Effector memory CD4-positive, alpha-beta T cell (primary cell): ENCODE data around the gene CLEC4A.
"Not testable (repeated sequence)": the region's sequence is repeated elsewhere in the genome, so short reads cannot be mapped to it uniquely, and the experiment has no call there.

Source experiments
- DNase-seq, 3 donors: peaks; one replicate each; pipeline ENCODE4 v3.0.0-alpha.2; 2020
- H3K27ac ChIP-seq: 2 replicates; pipeline ENCODE4 v1.7.0; 2013; ENCODE audit warnings: mild to moderate bottlenecking, low read length, moderate library complexity; ENCODE audit not compliant: insufficient read depth, poor library complexity, severe bottlenecking
- H3K27me3 ChIP-seq: replicated peaks from 2 replicates; pipeline ENCODE4 v1.7.0; 2013; ENCODE audit warnings: mild to moderate bottlenecking, low read length; ENCODE audit not compliant: insufficient read depth, control insufficient read depth, poor library complexity, severe bottlenecking
- H3K36me3 ChIP-seq: 2 replicates; pipeline ENCODE4 v1.7.0; 2013; ENCODE audit warnings: mild to moderate bottlenecking, low read length, moderate library complexity; ENCODE audit not compliant: control insufficient read depth, insufficient read depth
- H3K4me1 ChIP-seq: 2 replicates; pipeline ENCODE4 v1.7.0; 2013; ENCODE audit warnings: low read length, mild to moderate bottlenecking; ENCODE audit not compliant: control insufficient read depth, insufficient read depth, poor library complexity, severe bottlenecking
- H3K4me3 ChIP-seq: 2 replicates; pipeline ENCODE4 v1.7.0; 2013; ENCODE audit warnings: low read length, low read depth, mild to moderate bottlenecking; ENCODE audit not compliant: insufficient read depth, poor library complexity, severe bottlenecking
- H3K9me3 ChIP-seq: 2 replicates; pipeline ENCODE4 v1.7.0; 2013; ENCODE audit warnings: mild to moderate bottlenecking, low read length, moderate library complexity; ENCODE audit not compliant: control insufficient read depth

The CLEC4A gene

GRCh38 chr12:8087666-8088065 lies 35.8 kb upstream of the CLEC4A start:
- H3K9me3 ChIP-seq, result no peaks in the 10 kb centered on the region
- no peak for DNase-seq
- H3K4me3 ChIP-seq, result peak overlapping the region; percentile 15
- H3K27ac ChIP-seq, result peak overlapping the region; percentile 51
- peaks cover 30% of the 10 kb centered on the region for H3K36me3 ChIP-seq
- no peaks in the 10 kb centered on the region for H3K27me3 ChIP-seq
- peaks cover 32% of the 10 kb centered on the region for H3K4me1 ChIP-seq

GRCh38 chr12:8088574-8088973 lies 34.8 kb upstream of the CLEC4A start:
- no peaks in the 10 kb centered on the region for H3K27me3 ChIP-seq
- H3K9me3 ChIP-seq, result no peaks in the 10 kb centered on the region
- H3K36me3 ChIP-seq, result peaks cover 39% of the 10 kb centered on the region
- peaks cover 23% of the 10 kb centered on the region for H3K4me1 ChIP-seq
- peak overlapping the region; percentile 51 for H3K27ac ChIP-seq
- no peak overlapping the region for H3K4me3 ChIP-seq
- DNase-seq, result peak; percentile 31 to 37 (median 33)

GRCh38 chr12:8089277-8089676 lies 34.1 kb upstream of the CLEC4A start:
- peak overlapping the region; percentile 51 for H3K27ac ChIP-seq
- DNase-seq, H3K27me3 ChIP-seq, H3K4me3 ChIP-seq, H3K9me3 ChIP-seq: not testable (repeated sequence)
- H3K36me3 ChIP-seq, result peaks cover 44% of the 10 kb centered on the region
- peaks cover 17% of the 10 kb centered on the region for H3K4me1 ChIP-seq

- DNase-seq, result no peak
- Histone ChIP-seq H3K27me3 (no peaks in the 10 kb centered on the region), H3K36me3 (peaks cover 49% of the 10 kb centered on the region), H3K27ac (no peak overlapping the region), H3K4me3 (no peak overlapping the region), H3K4me1 (peaks cover 14% of the 10 kb centered on the region), H3K9me3 (no peaks in the 10 kb centered on the region)
Measured at GRCh38 chr12:8089716-8090115, 33.7 kb upstream of the CLEC4A start.

- Histone ChIP-seq H3K9me3 (no peaks in the 10 kb centered on the region), H3K4me3 (no peak overlapping the region), H3K27ac (no peak overlapping the region), H3K4me1 (peaks cover 10% of the 10 kb centered on the region), H3K27me3 (no peaks in the 10 kb centered on the region), H3K36me3 (peaks cover 81% of the 10 kb centered on the region)
- no peak for DNase-seq
Measured at GRCh38 chr12:8093291-8093690, 30.1 kb upstream of the CLEC4A start.

- Histone ChIP-seq H3K4me1 (no peaks in the 10 kb centered on the region), H3K27ac (no peak overlapping the region), H3K9me3 (no peaks in the 10 kb centered on the region), H3K27me3 (no peaks in the 10 kb centered on the region), H3K4me3 (no peak overlapping the region), H3K36me3 (peaks cover 64% of the 10 kb centered on the region)
- no peak for DNase-seq
Measured at GRCh38 chr12:8096281-8096915, 27.0 kb upstream of the CLEC4A start.

GRCh38 chr12:8099235-8099634 lies 24.2 kb upstream of the CLEC4A start:
- Histone ChIP-seq H3K27ac (no peak overlapping the region), H3K27me3 (no peaks in the 10 kb centered on the region), H3K9me3 (no peaks in the 10 kb centered on the region), H3K4me3 (no peak overlapping the region), H3K4me1 (no peaks in the 10 kb centered on the region), H3K36me3 (peaks cover 37% of the 10 kb centered on the region)
- no peak for DNase-seq

GRCh38 chr12:8108808-8109398 lies 14.5 kb upstream of the CLEC4A start:
- DNase-seq, result peak; percentile 43 to 67 (median 45)
- H3K4me1 ChIP-seq, result no peaks in the 10 kb centered on the region
- no peak overlapping the region for H3K4me3 ChIP-seq
- H3K9me3 ChIP-seq, result no peaks in the 10 kb centered on the region
- H3K27ac ChIP-seq, result no peak overlapping the region
- no peaks in the 10 kb centered on the region for H3K36me3 ChIP-seq
- H3K27me3 ChIP-seq, result no peaks in the 10 kb centered on the region

GRCh38 chr12:8113117-8113516 lies 10.3 kb upstream of the CLEC4A start:
- H3K9me3 ChIP-seq, H3K36me3 ChIP-seq, H3K4me3 ChIP-seq, H3K4me1 ChIP-seq, H3K27me3 ChIP-seq, H3K27ac ChIP-seq, DNase-seq: not testable (repeated sequence)

GRCh38 chr12:8120072-8120713 lies 3.2 kb upstream of the CLEC4A start:
- H3K27ac ChIP-seq, result no peak overlapping the region
- DNase-seq, result no peak
- no peaks in the 10 kb centered on the region for H3K9me3 ChIP-seq
- H3K4me3 ChIP-seq, result no peak overlapping the region
- H3K27me3 ChIP-seq, result no peaks in the 10 kb centered on the region
- H3K4me1 ChIP-seq, result no peaks in the 10 kb centered on the region
- no peaks in the 10 kb centered on the region for H3K36me3 ChIP-seq
